ENCODE measurements around the gene TAF11L2. TPM values are rescaled to one million over a fixed set of nuclear protein-coding genes. Genes with fewer than 3 reads are reported as not detected.
"Not testable (repeated sequence)": the region's sequence is repeated elsewhere in the genome, so short reads cannot be mapped to it uniquely, and the experiment has no call there.

The TAF11L2 gene
- not detected for total RNA-seq
- long read RNA-seq, result 0 reads

DNA sequence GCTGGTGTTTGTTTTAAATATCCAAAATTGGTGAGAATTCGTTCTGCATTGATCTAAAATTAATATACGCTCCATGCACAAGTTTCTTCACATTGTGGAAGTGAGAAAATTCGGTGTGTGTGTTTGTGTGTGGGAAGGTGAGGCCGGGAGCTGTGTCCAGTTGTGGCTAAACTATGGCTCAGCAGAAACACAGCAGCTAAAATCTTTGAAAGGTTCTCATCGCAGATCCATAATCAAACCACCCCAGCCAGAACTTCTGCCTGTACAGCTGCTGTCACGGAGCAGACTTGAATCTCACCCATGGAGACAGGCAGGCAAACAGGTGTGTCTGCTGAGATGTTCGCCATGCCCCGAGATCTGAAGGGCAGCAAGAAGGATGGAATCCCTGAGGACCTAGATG is at the start of gene TAF11L2:
Gene TAF11L2 (plus strand): TSS at position 301 of the 400 bp plus-strand sequence.
- intact Hi-C loops (cut with DNase I); ATAC-seq (ENCODE audit: poor library complexity); DNase-seq: not testable (repeated sequence)

DNA sequence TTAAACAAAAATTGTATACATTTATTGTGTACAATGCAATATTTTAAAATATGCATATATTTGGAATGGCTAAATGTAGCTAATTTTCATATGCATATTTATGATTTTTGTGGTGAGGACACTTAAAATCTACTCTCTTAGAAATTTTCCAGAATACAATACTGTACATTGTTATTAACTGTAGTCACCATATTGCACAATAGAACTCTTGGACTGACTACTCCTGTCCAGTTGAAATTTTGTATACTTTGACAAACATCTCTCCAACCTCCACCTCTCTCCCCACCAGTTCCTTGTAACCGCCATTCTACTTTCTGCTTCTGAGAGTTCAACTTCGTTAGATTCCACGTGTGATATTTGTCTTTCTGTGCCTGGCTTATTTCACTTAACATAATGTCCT is 49.2 kb upstream of the TAF11L2 start:
- ATAC-seq (ENCODE audit: poor library complexity), result no peak
- intact Hi-C loops (cut with DNase I), result no loop called here
- no peak for DNase-seq

DNA sequence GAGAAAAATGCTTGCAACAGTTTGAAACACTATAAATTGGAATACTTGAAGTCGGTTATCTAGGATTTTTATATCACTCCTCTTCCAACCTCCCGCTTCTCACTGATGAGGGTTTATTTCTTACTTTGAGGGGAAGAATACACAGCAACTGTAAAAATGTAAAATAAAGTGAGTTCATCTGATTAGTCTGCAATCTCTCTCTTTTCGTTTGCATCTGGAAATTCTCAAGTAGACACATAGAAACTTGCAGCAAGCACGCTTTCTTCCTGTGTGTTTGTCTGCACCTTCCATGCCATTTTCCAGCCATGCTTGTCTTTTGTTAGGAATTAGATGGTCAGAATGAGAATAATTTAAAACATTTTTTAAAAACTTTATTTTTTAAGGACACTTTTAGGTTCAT is 45.1 kb upstream of the TAF11L2 start:
- no peak for DNase-seq
- intact Hi-C loops (cut with DNase I), result no loop called here
- ATAC-seq (ENCODE audit: poor library complexity), result no peak

DNA sequence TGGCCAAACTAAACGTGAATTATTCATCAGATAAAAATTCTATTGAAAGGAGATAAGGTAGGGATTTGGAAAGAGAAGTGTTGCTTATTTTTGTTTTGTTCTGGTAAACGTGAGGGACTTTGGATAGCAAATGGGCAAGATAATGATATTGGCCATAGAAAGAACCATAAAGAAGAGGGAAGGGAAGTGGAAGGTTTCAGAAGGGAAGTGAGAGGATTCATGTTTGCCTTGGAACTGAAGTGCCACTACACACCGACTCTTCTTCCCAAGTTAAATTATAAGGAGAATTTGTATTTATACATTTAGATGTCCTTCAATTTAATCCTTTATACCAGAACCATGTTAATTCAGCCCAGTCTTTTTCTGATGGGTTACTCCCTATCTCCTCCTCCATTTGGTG is 42.1 kb upstream of the TAF11L2 start:
- DNase-seq, result no peak
- intact Hi-C loops (cut with DNase I), result no loop called here
- no peak for ATAC-seq (ENCODE audit: poor library complexity)

- ATAC-seq (ENCODE audit: poor library complexity) (no peak), DNase-seq (no peak)
- intact Hi-C loops (cut with DNase I), result no loop called here
These were observed 36.2 kb upstream of the TAF11L2 start for GRCh38 chr5:17461793-17462192.

- intact Hi-C loops (cut with DNase I), result no loop called here
- DNase-seq (no peak), ATAC-seq (ENCODE audit: poor library complexity) (no peak)
These were observed 34.4 kb upstream of the TAF11L2 start for GRCh38 chr5:17463653-17464052.

DNA sequence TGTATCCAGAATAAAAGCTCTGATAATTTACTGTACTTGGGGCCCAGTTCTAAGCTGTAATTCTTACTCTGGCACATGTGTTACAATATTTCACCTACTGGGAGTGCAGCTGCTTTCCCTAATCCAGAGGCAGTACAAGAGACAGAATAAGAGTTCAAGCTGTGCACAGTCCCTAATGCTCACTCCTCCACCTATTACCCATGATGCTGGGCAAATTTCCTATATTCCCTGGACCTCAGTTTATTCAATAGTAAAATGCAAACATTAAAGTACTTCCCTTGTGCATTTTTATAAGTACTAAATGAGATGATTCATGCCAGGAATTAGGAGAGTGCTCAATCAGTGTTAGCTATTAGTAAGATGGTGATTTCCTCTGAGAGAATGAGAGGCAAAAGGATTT is 28.0 kb upstream of the TAF11L2 start:
- intact Hi-C loops (cut with DNase I), result no loop called here
- ATAC-seq (ENCODE audit: poor library complexity) (no peak), DNase-seq (no peak)

- intact Hi-C loops (cut with DNase I); DNase-seq; ATAC-seq (ENCODE audit: poor library complexity): not testable (repeated sequence)
These were observed 23.0 kb upstream of the TAF11L2 start for GRCh38 chr5:17475064-17475463.

GRCh38 chr5:17477043-17477442 is 21.0 kb upstream of the TAF11L2 start:
- intact Hi-C loops (cut with DNase I), result no loop called here
- no peak for DNase-seq
- ATAC-seq (ENCODE audit: poor library complexity), result no peak

DNA sequence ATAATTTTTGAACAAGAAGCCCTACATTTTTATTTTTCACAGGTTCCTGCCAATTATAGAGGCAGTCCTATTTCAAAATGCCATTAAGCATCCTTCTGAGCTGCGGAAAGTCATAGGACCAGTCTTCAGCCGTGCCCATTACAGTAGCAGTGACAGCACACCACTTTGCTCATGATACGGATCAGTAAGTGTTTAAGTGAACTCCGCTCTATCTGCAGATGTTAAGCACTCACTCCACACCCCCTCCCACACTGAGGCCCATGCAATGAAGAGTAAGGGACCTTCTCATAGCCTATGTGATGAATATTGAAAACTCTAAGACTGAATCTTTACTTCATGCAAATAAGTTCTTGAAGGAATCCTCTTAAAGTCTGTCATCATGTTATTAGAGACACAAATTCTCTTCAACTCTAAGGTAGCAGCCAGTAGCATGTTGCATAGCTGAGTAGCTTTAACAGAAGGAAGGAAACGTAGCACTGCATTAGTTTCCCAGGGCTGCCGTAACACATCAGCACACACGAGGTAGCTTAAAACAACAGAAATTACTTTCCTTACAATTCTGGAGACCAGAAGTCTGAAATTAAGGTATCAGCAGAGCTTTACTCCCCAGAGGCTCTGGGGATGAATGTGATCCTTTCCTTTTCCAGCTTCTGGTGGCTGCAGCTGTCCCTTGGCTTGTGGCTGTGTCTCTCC is 20.3 kb upstream of the TAF11L2 start:
- ATAC-seq (ENCODE audit: poor library complexity) (no peak), DNase-seq (no peak)
- intact Hi-C loops (cut with DNase I), result no loop called here

DNA sequence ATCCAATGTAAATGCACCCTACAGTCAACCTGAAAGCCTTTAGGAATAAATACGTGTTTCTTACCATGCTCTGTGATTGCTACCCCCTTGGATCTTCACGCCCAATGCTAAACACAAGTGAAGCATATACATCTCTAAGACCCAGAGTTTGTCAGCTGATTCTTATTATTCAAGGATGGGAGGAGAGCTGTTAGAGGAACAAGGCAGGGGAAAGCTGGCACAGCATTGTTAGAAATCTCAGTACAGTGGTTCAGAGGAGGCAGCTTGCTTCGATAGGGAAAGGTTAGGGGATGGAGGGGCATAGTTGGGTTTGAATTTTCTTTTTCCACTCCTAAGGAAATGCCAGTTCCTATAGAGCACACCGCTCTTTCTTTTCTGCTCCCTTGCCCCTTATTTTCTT is 16.7 kb upstream of the TAF11L2 start:
- intact Hi-C loops (cut with DNase I), result no loop called here
- no peak for ATAC-seq (ENCODE audit: poor library complexity)
- DNase-seq, result no peak

GRCh38 chr5:17482790-17483189 is 15.2 kb upstream of the TAF11L2 start:
- ATAC-seq (ENCODE audit: poor library complexity), result no peak
- no peak for DNase-seq
- intact Hi-C loops (cut with DNase I), result no loop called here

GRCh38 chr5:17486464-17487173 is 11.4 kb upstream of the TAF11L2 start:
- ATAC-seq (ENCODE audit: poor library complexity); intact Hi-C loops (cut with DNase I); DNase-seq: not testable (repeated sequence)

GRCh38 chr5:17487174-17487512 is 10.9 kb upstream of the TAF11L2 start:
- intact Hi-C loops (cut with DNase I), result no loop called here
- ATAC-seq (ENCODE audit: poor library complexity), result no peak
- DNase-seq, result no peak

GRCh38 chr5:17491257-17491656 is 6.8 kb upstream of the TAF11L2 start:
- DNase-seq; ATAC-seq (ENCODE audit: poor library complexity); intact Hi-C loops (cut with DNase I): not testable (repeated sequence)

DNA sequence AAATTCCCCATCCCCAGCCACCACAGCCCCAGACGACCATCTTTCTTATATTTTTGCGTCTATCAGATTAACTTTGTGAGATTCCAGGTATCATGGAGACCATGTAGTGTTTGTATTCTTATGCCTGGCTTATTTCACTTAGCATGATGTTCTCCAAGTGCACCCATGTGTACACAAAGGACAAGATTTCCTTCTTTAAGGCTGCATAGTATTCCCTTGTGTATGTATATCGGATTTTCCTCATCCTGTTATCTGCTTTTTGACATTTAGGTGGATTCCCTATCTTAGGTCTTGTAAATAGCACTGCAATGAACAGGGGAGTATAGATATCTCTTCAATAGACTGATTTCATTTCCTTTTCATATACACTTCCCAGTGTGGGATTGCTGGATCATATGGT is 5.3 kb upstream of the TAF11L2 start:
- no peak for ATAC-seq (ENCODE audit: poor library complexity)
- no peak for DNase-seq
- intact Hi-C loops (cut with DNase I), result no loop called here

DNA sequence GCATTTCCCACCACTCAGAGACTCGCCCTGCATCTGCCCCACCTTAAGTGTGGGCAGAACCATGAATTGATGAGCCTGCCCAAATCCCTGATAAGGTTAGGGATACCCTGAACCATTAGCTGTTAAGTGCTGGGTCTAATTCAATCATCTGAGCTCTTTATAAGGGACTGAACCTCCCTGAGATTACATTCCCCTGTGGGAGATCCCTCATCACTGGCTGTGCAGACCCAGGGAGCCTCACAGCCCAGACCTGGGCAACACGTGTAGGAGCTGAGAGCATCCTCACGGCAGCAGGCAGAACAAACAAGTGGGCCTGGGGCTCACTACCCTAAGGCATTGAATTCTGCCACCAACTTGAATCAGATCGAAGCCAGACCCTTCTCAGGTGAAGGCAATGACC is 585 bp upstream of the TAF11L2 start:
- intact Hi-C loops (cut with DNase I), result no loop called here
- DNase-seq (no peak), ATAC-seq (ENCODE audit: poor library complexity) (no peak)

GRCh38 chr5:17511775-17512325 is 13.8 kb downstream of the TAF11L2 start:
- DNase-seq, result no peak
- ATAC-seq (ENCODE audit: poor library complexity), result no peak
- intact Hi-C loops (cut with DNase I), result no loop called here

DNA sequence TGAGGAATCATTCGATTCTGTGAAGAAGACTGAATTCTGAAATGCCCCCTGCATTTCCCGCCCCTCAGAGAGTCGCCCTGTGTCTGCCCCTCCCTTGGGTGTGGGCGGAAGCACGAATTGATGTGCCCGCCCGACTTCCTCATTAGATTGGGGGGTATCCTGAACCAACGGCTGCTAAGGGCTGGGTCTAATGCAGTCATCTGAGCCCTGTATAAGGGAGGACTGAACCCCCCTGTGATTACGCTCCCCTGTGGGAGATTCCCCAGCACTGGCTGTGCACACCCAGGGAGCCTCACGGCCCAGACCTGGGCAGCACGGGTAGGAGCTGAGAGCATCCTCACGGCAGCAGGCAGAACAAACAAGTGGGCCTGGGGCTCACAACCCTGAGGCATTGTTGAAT is 19.5 kb downstream of the TAF11L2 start:
- ATAC-seq (ENCODE audit: poor library complexity); intact Hi-C loops (cut with DNase I); DNase-seq: not testable (repeated sequence)

DNA sequence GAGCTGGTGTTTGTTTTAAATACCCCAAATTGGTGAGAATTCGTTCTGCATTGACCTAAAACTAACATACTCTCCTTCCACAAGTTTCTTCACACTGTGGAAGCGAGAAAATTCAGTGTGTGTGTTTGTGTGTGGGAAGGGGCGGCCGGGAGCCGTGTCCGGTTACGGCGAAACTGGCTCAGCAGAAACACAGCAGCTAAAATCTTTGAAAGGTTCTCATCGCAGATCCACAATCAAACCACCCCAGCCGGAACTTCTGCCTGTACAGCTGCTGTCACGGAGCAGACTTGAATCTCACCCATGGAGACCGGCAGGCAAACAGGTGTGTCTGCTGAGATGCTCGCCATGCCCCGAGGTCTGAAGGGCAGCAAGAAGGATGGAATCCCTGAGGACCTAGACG is 20.0 kb downstream of the TAF11L2 start, which contains the start of gene TAF11L3:
Gene TAF11L3 (plus strand): TSS at position 301 of the 400 bp plus-strand sequence.
- ATAC-seq (ENCODE audit: poor library complexity); DNase-seq; intact Hi-C loops (cut with DNase I): not testable (repeated sequence)
